ENCODE data around the gene NDRG3.

Gene NDRG3

DNA sequence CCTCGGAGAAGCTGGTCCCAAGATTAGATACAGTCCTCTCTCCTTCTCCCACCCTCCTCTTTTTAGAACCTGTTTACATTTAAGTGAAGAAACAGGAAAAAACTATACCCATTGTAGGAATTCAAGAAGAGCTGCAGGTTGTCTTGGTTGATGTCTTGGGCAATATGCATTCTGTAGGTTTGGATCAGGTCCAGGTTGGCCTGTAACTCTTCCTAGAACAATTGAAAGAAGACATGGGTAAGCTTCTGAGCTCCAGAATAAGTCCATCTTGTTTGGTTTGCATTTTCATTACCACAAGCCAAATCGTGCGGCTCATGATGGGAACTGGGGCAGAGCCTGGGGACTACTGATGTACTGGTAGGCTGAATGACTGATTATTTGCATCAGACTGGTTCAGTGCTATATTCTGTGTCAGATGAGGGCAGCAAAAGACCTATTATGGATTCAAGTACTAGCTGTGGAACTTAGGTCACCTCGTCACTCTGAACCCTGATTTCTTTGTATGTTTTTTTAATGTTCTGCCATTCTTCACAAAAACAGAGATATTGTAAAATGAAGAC, 79.6 kb downstream of the NDRG3 start:
- no peak for DNase-seq (ENCODE audit: extremely low spot score)
- POLR2A ChIA-PET: no interaction called here
- CTCF ChIA-PET: interaction anchor here (0.8 to 3.0 kb wide), 13 partner anchors 10 to 255 kb away, joined by 3 to 13 read pairs (median 3); partner anchors contain the start of gene DSN1
- TF ChIP-seq CTCF (IDR thresholded peaks at IDR 0.05; ENCODE audit: control extremely low read depth, extremely low read depth, low read depth, missing control alignments): peak; percentile 29

GRCh38 chr20:36663031-36663430, 82.9 kb downstream of the NDRG3 start:
- POLR2A ChIA-PET: no interaction called here
- TF ChIP-seq CTCF (IDR thresholded peaks at IDR 0.05; ENCODE audit: control extremely low read depth, extremely low read depth, low read depth, missing control alignments): no peak
- CTCF ChIA-PET: no interaction called here
- no peak for DNase-seq (ENCODE audit: extremely low spot score)

- POLR2A ChIA-PET: no interaction called here
- DNase-seq (ENCODE audit: extremely low spot score): no peak
- CTCF ChIA-PET: interaction anchor here (0.8 to 1.1 kb wide), 3 partner anchors 9 to 26 kb away, joined by 3 to 5 read pairs (median 5); no protein-coding TSS in a partner anchor
- no peak for TF ChIP-seq CTCF (IDR thresholded peaks at IDR 0.05; ENCODE audit: control extremely low read depth, extremely low read depth, low read depth, missing control alignments)
Observed at GRCh38 chr20:36658300-36658699, 87.6 kb downstream of the NDRG3 start.

GRCh38 chr20:36656733-36657132, 89.2 kb downstream of the NDRG3 start:
- DNase-seq (ENCODE audit: extremely low spot score): no peak
- TF ChIP-seq CTCF (IDR thresholded peaks at IDR 0.05; ENCODE audit: control extremely low read depth, extremely low read depth, low read depth, missing control alignments): no peak
- POLR2A ChIA-PET: no interaction called here
- CTCF ChIA-PET: interaction anchor here (1.3 kb wide), 1 partner anchor 9 kb away, joined by 3 read pairs; no protein-coding TSS in a partner anchor

DNA sequence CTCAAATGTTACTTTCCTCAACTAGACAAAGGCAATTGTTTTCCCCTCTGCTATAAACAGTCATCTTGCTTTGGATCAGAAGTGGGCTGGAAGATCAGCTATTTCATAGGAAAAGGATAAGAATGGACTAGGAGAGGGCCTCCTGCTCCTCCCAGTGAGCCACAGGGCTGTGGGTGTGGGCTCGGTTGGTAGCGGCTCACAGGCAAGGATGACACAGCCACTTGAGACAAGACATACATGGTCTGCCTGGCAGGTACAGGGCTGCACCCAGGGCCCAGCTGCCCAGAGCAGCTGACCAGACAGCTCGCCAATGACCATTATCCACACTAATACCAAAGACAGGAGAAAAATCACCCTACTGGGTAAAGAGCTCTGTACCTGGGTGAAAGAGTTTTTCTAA, 90.9 kb downstream of the NDRG3 start:
- ChIA-PET POLR2A (no interaction called here), CTCF (interaction anchor here (1.0 to 2.1 kb wide), 3 partner anchors 11 to 154 kb away, joined by 3 to 4 read pairs (median 4); no protein-coding TSS in a partner anchor)
- TF ChIP-seq CTCF (IDR thresholded peaks at IDR 0.05; ENCODE audit: control extremely low read depth, extremely low read depth, low read depth, missing control alignments): no peak
- DNase-seq (ENCODE audit: extremely low spot score): no peak

DNA sequence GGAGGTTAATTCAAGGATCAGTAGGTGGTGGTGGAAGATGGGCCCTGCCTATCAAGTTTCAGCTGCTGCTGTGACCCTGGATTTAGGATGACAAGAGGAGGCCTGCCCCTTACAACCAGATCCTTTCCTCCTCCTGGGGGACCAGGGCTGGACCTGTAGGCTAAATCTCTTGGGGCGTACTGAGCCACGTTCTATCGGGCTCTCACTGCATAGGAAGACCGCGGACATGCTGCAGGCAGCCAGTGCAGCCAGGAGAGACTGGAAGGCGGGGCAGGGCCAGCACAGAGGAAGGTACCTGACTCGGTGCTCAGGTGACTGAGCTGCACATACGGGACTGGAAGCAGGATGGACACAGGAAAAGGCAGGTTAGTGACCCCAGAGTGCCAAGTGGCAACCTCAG, 91.4 kb downstream of the NDRG3 start:
- ChIA-PET POLR2A (no interaction called here), CTCF (interaction anchor here (2.1 kb wide), 1 partner anchor 154 kb away, joined by 4 read pairs; no protein-coding TSS in a partner anchor)
- no peak for DNase-seq (ENCODE audit: extremely low spot score)
- TF ChIP-seq CTCF (IDR thresholded peaks at IDR 0.05; ENCODE audit: control extremely low read depth, extremely low read depth, low read depth, missing control alignments): no peak
